Activated CD8-positive, alpha-beta memory T cell treated with anti-CD3 and anti-CD28 coated beads, Interleukin-2, amount 50 U/mL, for 48 hours (primary cell): Measurements from ENCODE around the gene COL15A1.

ENCODE experiments used
- DNase-seq: peaks from one replicate; pipeline ENCODE4 v3.0.0-alpha.2; 2020

The COL15A1 gene

GRCh38 chr9:99040911-99041582, 97.3 kb downstream of the COL15A1 start:
- DNase-seq = no peak

GRCh38 chr9:99041618-99042017, 97.9 kb downstream of the COL15A1 start:
- DNase-seq = no peak

GRCh38 chr9:99042620-99043019, 98.9 kb downstream of the COL15A1 start:
- DNase-seq = no peak

GRCh38 chr9:99044827-99045226, 101.1 kb downstream of the COL15A1 start:
- no peak for DNase-seq

GRCh38 chr9:99046068-99046467, 102.4 kb downstream of the COL15A1 start:
- no peak for DNase-seq

GRCh38 chr9:99046542-99047071, 102.9 kb downstream of the COL15A1 start:
- no peak for DNase-seq

- DNase-seq = no peak
Measured at GRCh38 chr9:99049228-99049627, 105.5 kb downstream of the COL15A1 start.

- DNase-seq = no peak
Measured at GRCh38 chr9:99049641-99050040, 105.9 kb downstream of the COL15A1 start.

- DNase-seq = no peak
Measured at GRCh38 chr9:99050292-99050911, 106.7 kb downstream of the COL15A1 start.

- no peak for DNase-seq
Measured at GRCh38 chr9:99050924-99051323, 107.2 kb downstream of the COL15A1 start.

- DNase-seq = no peak
Measured at GRCh38 chr9:99051406-99051805, 107.7 kb downstream of the COL15A1 start.

- no peak for DNase-seq
Measured at GRCh38 chr9:99051851-99052250, 108.1 kb downstream of the COL15A1 start.

GRCh38 chr9:99052815-99053715, 109.4 kb downstream of the COL15A1 start:
- DNase-seq = no peak

GRCh38 chr9:99054581-99054980, 110.9 kb downstream of the COL15A1 start:
- no peak for DNase-seq

GRCh38 chr9:99055384-99055783, 111.7 kb downstream of the COL15A1 start:
- DNase-seq = no peak

- no peak for DNase-seq
Measured at GRCh38 chr9:99056186-99056585, 112.5 kb downstream of the COL15A1 start.

GRCh38 chr9:99056886-99057664, 113.4 kb downstream of the COL15A1 start:
- DNase-seq = no peak

- DNase-seq = peak; percentile 77
Measured at GRCh38 chr9:99057665-99058625, 114.2 kb downstream of the COL15A1 start.

- DNase-seq = no peak
Measured at GRCh38 chr9:99058964-99059921, 115.5 kb downstream of the COL15A1 start.

GRCh38 chr9:99060621-99061020, 116.9 kb downstream of the COL15A1 start:
- no peak for DNase-seq
